NT2/D1 (cell line): Measurements from ENCODE around the gene ACOXL.

Experiments used
- DNase-seq: peaks from one replicate; pipeline ENCODE4 v3.0.0-alpha.2; 2011; ENCODE audit warnings: low read depth, low spot score
- H3K27me3 ChIP-seq: 2 replicates; pipeline ENCODE4 v1.6.0; 2011; ENCODE audit warnings: mild to moderate bottlenecking; ENCODE audit not compliant: insufficient read length, insufficient read depth
- H3K36me3 ChIP-seq: 2 replicates; pipeline ENCODE4 v1.6.1; 2011; ENCODE audit warnings: mild to moderate bottlenecking, low read length, mixed read lengths; ENCODE audit not compliant: insufficient read depth, insufficient read length
- H3K4me1 ChIP-seq: 2 replicates; pipeline ENCODE4 v1.5.1; 2011; ENCODE audit not compliant: insufficient read depth, insufficient read length
- H3K4me3 ChIP-seq: 2 replicates; pipeline ENCODE4 v1.5.1; 2011; ENCODE audit warnings: low read depth; ENCODE audit not compliant: insufficient read length
- H3K9ac ChIP-seq: 2 replicates; pipeline ENCODE4 v1.6.0; 2011; ENCODE audit warnings: low read depth; ENCODE audit not compliant: insufficient read length
- H3K9me3 ChIP-seq: 2 replicates; pipeline ENCODE4 v1.5.1; 2011; ENCODE audit warnings: mild to moderate bottlenecking, low read length; ENCODE audit not compliant: insufficient read depth
- SUZ12 ChIP-seq: IDR thresholded peaks from 2 replicates; pipeline ENCODE4 v1.6.1; 2011; ENCODE audit not compliant: insufficient read length, insufficient read depth; ENCODE audit errors: extremely low read depth
- YY1 ChIP-seq: IDR thresholded peaks from 2 replicates; pipeline ENCODE4 v1.6.1; 2011; ENCODE audit not compliant: insufficient read length, insufficient read depth
- ZNF274 ChIP-seq: IDR thresholded peaks from 2 replicates; pipeline ENCODE4 v1.6.1; 2011; ENCODE audit warnings: mild to moderate bottlenecking, low read depth, low read length

The ACOXL gene

DNA sequence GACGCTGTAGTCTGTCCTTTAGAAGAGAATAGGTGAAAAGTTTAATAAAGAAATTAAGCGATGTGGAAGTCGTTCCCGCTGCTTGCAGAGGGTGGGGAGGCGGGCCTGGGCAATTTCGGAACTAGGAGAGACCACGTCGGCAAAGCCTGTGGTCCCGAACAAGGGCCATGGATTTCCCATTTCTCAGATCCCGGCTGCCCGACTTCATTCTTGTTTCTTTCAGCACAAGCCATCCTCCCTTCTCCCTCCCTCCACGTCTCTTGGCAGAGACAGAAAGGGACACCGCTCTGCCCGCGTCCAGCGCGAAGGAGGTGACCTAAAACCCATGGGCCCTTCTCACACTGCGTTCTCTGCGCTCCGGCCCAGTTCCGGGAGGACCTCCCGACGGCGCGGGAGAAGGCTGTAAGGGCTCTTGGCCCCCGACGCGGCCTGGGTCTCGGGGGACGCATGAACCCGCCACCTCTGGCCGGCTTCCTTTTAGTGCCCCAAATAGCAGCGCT, 386.2 kb downstream of the ACOXL start:
- H3K4me3 ChIP-seq: peak overlapping the region; percentile 67
- H3K9ac ChIP-seq: peak overlapping the region; percentile 95

DNA sequence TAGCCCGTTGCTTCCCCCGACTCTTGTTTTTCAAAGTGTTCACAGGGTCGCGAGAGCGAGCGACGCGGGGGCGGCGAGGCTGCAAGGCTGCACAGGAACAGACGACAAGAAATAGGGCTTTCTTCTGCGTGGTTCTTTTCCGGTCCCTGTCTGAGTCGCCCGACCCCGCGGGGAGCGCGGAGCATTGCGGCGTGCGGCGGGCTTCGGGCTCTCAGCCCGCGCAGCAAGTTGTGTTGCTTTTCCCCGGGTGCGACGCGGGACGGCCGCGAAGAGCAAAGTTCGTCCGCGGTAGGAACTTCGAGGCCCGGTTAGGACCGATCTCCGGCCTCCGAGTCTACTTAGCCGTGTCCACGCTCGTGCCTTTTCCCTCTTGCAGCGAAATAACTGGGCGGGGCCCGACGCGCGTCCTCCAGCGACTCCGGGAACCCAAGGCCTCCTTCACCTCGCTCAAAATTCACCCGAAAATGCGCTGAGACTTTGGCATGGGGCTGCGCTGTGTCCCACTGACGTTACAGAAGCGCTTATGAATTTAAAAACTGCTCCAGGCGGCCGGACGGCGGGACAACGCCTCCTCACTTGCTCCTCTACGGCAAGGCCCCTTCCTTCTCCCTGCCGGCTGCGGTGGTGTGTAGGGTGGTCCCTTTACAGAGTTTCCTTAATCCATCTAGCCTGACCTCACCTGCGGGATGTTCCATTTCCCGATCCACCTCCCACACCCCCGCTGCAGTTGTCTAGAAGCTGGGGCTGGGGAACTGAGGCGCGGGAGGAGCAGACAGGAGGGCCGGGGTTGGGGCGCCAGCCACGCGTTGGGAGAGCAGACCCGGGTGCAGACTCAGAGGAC, 386.8 kb downstream of the ACOXL start:
- DNase-seq: no peak
- Histone ChIP-seq H3K4me1 (peaks cover 4% of the 10 kb centered on the region), H3K36me3 (peaks cover 6% of the 10 kb centered on the region), H3K9me3 (no peaks in the 10 kb centered on the region), H3K27me3 (peaks cover 69% of the 10 kb centered on the region), H3K9ac (peak overlapping the region; percentile 95), H3K4me3 (peak overlapping the region; percentile 67)
- no peak for TF ChIP-seq ZNF274
- TF ChIP-seq SUZ12: peak; percentile 90
- TF ChIP-seq YY1: no peak

More for the DNA sequence above, 386.2 kb downstream of the ACOXL start:
- DNase-seq: no peak
- no peaks in the 10 kb centered on the region for H3K4me1 ChIP-seq
- H3K36me3 ChIP-seq: no peaks in the 10 kb centered on the region
- TF ChIP-seq YY1 (no peak), ZNF274 (no peak), SUZ12 (no peak)
- peaks cover 74% of the 10 kb centered on the region for H3K27me3 ChIP-seq
- no peaks in the 10 kb centered on the region for H3K9me3 ChIP-seq

- H3K9ac ChIP-seq: peak overlapping the region; percentile 95
- H3K4me3 ChIP-seq: peak overlapping the region; percentile 67
- DNase-seq: no peak
- H3K36me3 ChIP-seq: peaks cover 11% of the 10 kb centered on the region
- peaks cover 4% of the 10 kb centered on the region for H3K4me1 ChIP-seq
- TF ChIP-seq ZNF274 (no peak), YY1 (no peak), SUZ12 (no peak)
- H3K9me3 ChIP-seq: no peaks in the 10 kb centered on the region
- H3K27me3 ChIP-seq: peaks cover 66% of the 10 kb centered on the region
Observed at GRCh38 chr2:111119822-111120252, 387.5 kb downstream of the ACOXL start.

DNA sequence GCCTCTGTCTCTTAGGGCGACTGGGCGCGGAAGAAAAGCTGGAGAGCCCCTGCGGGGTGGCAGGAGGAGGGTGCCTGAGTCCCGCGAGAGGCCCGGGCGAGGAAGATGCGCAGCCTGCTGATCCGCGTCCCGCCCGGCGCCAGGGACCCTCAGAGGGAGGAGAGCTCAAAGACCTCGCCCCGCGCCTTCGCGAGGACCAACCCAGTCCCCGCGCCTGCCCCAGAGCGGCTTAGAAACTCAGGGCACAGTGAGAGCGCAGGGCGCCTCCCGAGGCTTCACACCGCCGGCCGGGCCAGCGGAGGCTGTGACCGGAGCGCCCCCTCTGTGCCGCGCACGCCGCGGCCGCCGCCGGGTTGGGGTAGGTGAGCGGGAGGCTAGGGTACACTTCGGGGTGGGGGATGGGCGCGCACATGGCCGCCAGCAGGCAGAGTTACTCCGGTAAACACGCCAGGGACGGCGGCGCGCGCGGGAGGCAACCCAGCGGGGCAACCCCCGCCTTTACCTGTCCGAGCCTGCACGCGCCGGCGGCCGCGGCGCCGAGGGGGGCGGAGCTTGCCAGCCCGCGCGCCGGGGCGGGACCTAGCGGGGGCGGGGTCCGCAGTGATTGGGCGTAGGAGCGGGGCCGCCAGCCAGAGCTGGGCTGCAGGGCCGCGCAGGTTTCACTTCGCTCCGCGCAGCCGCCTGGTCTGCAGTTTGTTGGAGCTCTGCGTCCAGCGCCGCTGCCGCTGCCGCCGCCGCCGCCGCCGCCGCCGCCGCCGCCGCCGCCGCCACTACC, 388.1 kb downstream of the ACOXL start, which contains the start of gene BCL2L11:
Gene BCL2L11 (plus strand): TSS at position 662 of the 775 bp plus-strand sequence. CDS start 2,832 bp downstream, outside the sequence.
- peak; percentile 85 for DNase-seq
- peaks cover 17% of the 10 kb centered on the region for H3K36me3 ChIP-seq
- TF ChIP-seq YY1 (no peak), ZNF274 (no peak), SUZ12 (no peak)
- H3K9ac ChIP-seq: peak within 1 kb of the TSS; percentile 95
- H3K9me3 ChIP-seq: no peaks in the 10 kb centered on the region
- peaks cover 64% of the 10 kb centered on the region for H3K27me3 ChIP-seq
- H3K4me1 ChIP-seq: peaks cover 4% of the 10 kb centered on the region
- peak within 1 kb of the TSS; percentile 90 for H3K4me3 ChIP-seq

DNA sequence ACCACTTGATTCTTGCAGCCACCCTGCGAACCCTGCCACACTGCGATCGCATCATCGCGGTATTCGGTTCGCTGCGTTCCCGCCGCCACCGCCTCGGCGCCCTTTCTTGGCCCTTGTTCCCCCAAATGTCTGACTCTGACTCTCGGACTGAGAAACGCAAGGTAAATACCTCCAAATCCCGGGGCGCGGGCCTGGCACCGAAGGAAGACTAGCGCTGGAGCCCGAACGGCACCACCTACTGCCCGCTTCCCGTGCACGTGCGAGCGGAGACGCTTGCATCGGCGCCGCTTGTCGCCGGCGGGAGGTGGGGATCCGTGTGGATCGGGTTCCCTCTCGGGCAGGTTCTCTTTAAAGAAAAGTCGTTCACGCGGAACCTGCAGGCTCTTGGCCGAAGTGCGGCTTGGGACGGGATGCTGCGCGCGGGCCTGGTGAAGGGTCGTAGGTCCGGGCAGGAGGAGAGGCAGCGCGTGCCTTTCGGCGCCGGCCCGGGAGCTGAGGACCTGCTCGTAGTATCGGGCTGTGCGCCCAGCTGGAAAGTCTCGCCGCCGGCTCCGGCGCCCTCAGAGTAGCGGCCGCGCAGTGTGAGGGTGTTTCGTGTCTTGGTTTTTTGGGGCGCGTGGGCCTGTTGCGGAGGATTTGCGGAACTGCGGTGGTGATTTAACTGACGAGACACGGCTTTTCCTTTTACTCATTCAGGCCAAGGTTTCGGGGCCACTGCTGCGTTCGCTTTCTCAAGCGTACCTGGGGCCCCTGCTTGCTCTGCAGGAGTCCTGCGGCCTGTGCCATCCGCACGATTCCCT, 388.9 kb downstream of the ACOXL start:
- H3K4me3 ChIP-seq: peak overlapping the region; percentile 90
- H3K4me1 ChIP-seq: peaks cover 4% of the 10 kb centered on the region
- peak overlapping the region; percentile 95 for H3K9ac ChIP-seq
- peaks cover 23% of the 10 kb centered on the region for H3K36me3 ChIP-seq
- H3K9me3 ChIP-seq: no peaks in the 10 kb centered on the region
- peaks cover 56% of the 10 kb centered on the region for H3K27me3 ChIP-seq
- TF ChIP-seq SUZ12 (peak; percentile 36), YY1 (no peak), ZNF274 (no peak)
- DNase-seq: no peak

DNA sequence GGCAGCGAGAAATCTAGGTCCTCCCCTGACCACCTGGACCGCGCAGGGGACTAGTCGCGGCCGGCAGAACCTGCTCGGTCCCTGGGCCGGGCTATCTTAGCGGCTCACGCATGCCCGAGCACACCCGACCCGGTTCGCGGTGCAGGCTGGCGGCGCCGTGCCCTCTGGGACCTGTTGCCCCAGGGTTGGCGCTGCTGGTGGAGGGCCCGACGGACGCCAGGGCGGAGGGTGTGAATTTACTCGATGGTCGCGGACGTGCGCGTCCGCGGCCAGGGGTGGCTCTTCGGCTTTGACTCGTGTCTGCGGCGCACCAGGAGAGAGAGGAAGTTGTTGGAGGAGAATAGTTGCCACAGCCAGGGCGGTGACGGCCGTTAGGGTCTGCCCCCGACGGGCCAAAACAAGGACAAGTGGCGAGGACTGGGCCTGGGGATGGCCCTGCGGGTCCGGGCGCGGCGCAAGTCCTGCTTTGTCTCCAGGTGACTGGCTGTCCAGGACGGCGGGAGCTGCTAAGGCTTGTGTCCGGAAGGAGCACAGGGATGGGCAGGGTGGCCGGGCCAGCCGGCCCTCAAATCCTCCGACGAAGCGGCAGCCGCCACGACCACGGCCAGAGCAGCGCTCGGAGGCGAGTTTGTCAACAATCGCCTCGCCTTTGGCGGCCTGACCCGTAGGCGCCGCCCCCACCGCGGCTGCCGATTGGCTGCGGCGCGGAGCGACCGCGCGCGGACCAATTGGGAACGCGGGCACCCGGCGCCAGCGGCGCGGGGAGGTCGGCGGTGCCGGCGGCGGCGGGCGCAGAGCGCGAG, 389.7 kb downstream of the ACOXL start:
- Histone ChIP-seq H3K9ac (peak overlapping the region; percentile 96), H3K9me3 (no peaks in the 10 kb centered on the region), H3K4me1 (peaks cover 4% of the 10 kb centered on the region), H3K4me3 (peak overlapping the region; percentile 90), H3K36me3 (peaks cover 23% of the 10 kb centered on the region), H3K27me3 (peaks cover 48% of the 10 kb centered on the region)
- DNase-seq: peak; percentile 89
- TF ChIP-seq SUZ12: no peak
- no peak for TF ChIP-seq ZNF274
- TF ChIP-seq YY1: no peak
